ENCODE results near the gene COL4A1. TPM values are rescaled to one million over a fixed set of nuclear protein-coding genes. Genes with fewer than 3 reads are reported as not detected.
A peak's percentile ranks its signal among the peaks of the same experiment; 100 is the strongest.

Gene COL4A1
- polyA plus RNA-seq, 2 of the 4 experiments (the other 2 are of a cell fraction) = 23.8 to 71.3 TPM

DNA sequence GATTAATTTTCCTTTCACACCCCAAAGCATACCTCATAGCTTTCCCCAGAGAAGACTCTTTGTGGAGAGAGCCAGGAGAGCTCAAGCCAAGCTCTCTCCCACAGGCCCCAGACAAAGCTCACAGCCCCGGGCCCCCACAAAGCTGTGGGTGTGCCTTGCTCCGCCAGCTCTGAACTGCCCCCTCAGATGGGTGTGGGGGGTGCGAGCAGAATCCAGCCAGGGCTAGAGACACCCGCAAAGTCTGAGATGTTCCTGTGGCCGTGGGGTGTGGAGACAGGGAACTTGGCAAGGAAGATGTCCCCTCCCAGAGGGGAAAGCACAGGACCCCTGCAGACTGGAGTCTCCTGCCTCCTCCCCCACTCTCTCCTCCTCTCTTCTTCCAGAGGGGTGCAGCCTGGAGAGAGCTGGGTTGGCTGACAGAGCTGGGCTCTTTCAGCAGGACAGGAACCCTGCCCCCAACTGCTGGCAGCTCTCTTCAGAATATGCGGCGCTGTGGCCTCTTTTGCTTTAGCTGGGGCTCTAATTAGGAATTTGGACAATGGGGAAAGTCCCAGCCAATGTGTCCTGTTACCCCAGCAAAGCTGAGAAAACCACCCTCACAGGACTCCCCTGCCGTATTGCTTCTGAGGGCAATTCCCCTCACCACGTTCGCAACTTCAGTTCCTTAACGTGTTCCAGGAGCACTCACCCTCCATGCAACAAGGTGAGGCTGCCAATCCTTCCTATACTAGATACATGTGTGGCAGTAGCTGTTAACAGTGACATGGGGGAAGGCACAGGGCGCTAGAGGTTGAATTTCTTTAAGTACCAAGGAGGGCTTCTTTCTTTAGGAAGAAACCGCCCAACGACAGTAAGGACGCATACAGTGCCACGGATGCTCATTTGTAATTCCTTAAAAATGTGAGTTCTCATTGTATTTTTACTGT is 170.0 kb downstream of the COL4A1 start:
- DNase-seq (ENCODE audit: low read depth in 1 of 2, low spot score in 1 of 2) (no peak), ATAC-seq (no peak), FAIRE-seq (no peak)
- Histone ChIP-seq H3K4me2 (peak overlapping the region; percentile 89), H3K4me1 (peaks cover 7% of the 10 kb centered on the region; the same call in 1 of the 3 replicates), H3K9me3 (no peaks in the 10 kb centered on the region), H3K4me3 (peak overlapping the region; percentile 64; the same call in 1 of the 3 replicates), H3K27ac (peak overlapping the region; percentile 84 to 91; a peak in 5 of 6 replicates)
- ChIA-PET POLR2A (no interaction called here), CTCF (interaction anchor here (0.6 to 3.0 kb wide), 4 partner anchors 10 to 1178 kb away, joined by 3 to 11 read pairs (median 8); no protein-coding TSS in a partner anchor)
- WGBS (ENCODE audit: missing lambda C conversion rate) = 83% methylated on average over 10 of the region's 16 CpGs
- TF ChIP-seq RARB (CRISPR knock-in tag; IDR thresholded peaks at IDR 0.05) (no peak), PHF8 (IDR thresholded peaks at IDR 0.05; ENCODE audit: borderline replicate concordance, low read depth) (no peak), EP300 (IDR thresholded peaks at IDR 0.05) (no peak), RCOR1 (IDR thresholded peaks at IDR 0.05; ENCODE audit: low read depth, low read length) (no peak), ZSCAN20 (CRISPR knock-in tag; IDR thresholded peaks at IDR 0.05) (no peak), HOXA7 (CRISPR knock-in tag; IDR thresholded peaks at IDR 0.05) (no peak), NFE2L2 (conservative IDR thresholded peaks at IDR 0.05; ENCODE audit: low read length) (no peak), HOXB5 (CRISPR knock-in tag; IDR thresholded peaks at IDR 0.05) (no peak), HOXB13 (CRISPR knock-in tag; IDR thresholded peaks at IDR 0.05; ENCODE audit: low read depth) (no peak), POLR2A (IDR thresholded peaks at IDR 0.05; ENCODE audit: low read length) (no peak), ESRRA (IDR thresholded peaks at IDR 0.05; ENCODE audit: borderline replicate concordance, low read length) (no peak), MAFK (IDR thresholded peaks at IDR 0.05; ENCODE audit: partially characterized antibody) (no peak), FOXS1 (CRISPR knock-in tag; IDR thresholded peaks at IDR 0.05) (no peak), CEBPB (IDR thresholded peaks at IDR 0.05) (no peak), TFCP2L1 (CRISPR knock-in tag; IDR thresholded peaks at IDR 0.05) (no peak), KDM5A (IDR thresholded peaks at IDR 0.05) (no peak)

DNA sequence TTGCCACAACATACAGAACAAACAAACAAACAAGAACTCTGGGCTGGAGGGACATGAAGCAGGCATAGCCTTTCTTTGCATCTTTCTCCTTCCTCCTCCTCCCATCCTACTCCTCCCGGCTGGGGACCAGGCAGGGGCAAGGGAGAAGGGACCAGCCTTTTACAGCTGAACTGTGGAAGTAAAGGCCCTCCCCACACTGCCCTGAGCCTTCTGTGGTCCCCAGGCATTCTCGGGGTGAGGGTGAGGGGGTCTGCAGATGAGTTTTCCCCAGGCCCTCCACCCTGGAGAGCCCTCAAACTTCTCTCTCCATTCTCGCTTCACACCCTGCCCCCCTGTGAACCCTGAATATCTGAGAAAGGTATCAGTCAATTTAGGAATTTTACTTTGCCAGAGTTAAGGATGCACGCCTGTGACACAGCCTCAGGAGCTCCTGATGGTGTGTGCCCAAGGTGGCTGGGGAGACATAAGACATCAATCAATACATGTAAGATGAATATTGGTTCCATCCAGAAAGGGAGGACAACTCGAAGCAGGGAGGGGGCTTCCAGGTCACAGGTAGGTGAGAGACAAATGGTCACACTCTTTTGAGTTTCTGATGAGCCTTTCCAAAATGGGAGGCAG is 170.9 kb downstream of the COL4A1 start:
- FAIRE-seq = no peak
- no peak for TF ChIP-seq TFCP2L1 (CRISPR knock-in tag; IDR thresholded peaks at IDR 0.05)
- TF ChIP-seq POLR2AphosphoS2 (conservative IDR thresholded peaks at IDR 0.05; ENCODE audit: low read length) = no peak
- TF ChIP-seq, protein P1, sequence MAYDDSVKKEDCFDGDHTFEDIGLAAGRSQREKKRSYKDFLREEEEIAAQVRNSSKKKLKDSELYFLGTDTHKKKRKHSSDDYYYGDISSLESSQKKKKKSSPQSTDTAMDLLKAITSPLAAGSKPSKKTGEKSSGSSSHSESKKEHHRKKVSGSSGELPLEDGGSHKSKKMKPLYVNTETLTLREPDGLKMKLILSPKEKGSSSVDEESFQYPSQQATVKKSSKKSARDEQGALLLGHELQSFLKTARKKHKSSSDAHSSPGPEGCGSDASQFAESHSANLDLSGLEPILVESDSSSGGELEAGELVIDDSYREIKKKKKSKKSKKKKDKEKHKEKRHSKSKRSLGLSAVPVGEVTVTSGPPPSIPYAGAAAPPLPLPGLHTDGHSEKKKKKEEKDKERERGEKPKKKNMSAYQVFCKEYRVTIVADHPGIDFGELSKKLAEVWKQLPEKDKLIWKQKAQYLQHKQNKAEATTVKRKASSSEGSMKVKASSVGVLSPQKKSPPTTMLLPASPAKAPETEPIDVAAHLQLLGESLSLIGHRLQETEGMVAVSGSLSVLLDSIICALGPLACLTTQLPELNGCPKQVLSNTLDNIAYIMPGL (CRISPR knock-in tag; IDR thresholded peaks at IDR 0.05; ENCODE audit: borderline replicate concordance) = no peak
- no peak for TF ChIP-seq HOXB13 (CRISPR knock-in tag; IDR thresholded peaks at IDR 0.05; ENCODE audit: low read depth)
- TF ChIP-seq RARB (CRISPR knock-in tag; IDR thresholded peaks at IDR 0.05) = no peak
- TF ChIP-seq CBX8 (IDR thresholded peaks at IDR 0.05) = no peak
- TF ChIP-seq, protein P2, sequence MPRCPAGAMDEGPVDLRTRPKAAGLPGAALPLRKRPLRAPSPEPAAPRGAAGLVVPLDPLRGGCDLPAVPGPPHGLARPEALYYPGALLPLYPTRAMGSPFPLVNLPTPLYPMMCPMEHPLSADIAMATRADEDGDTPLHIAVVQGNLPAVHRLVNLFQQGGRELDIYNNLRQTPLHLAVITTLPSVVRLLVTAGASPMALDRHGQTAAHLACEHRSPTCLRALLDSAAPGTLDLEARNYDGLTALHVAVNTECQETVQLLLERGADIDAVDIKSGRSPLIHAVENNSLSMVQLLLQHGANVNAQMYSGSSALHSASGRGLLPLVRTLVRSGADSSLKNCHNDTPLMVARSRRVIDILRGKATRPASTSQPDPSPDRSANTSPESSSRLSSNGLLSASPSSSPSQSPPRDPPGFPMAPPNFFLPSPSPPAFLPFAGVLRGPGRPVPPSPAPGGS (IDR thresholded peaks at IDR 0.05) = no peak
- TF ChIP-seq MYC (IDR thresholded peaks at IDR 0.05; ENCODE audit: borderline replicate concordance, low read length) = no peak
- no peak for TF ChIP-seq EHF (CRISPR knock-in tag; IDR thresholded peaks at IDR 0.05)
- no peak for TF ChIP-seq GATA3 (IDR thresholded peaks at IDR 0.05; ENCODE audit: borderline replicate concordance)
- no peak for TF ChIP-seq ZC3H11A (IDR thresholded peaks at IDR 0.05)
- TF ChIP-seq, protein P3, sequence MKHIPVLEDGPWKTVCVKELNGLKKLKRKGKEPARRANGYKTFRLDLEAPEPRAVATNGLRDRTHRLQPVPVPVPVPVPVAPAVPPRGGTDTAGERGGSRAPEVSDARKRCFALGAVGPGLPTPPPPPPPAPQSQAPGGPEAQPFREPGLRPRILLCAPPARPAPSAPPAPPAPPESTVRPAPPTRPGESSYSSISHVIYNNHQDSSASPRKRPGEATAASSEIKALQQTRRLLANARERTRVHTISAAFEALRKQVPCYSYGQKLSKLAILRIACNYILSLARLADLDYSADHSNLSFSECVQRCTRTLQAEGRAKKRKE (CRISPR knock-in tag; IDR thresholded peaks at IDR 0.05; ENCODE audit: low read depth) = no peak
- TF ChIP-seq, protein P4, sequence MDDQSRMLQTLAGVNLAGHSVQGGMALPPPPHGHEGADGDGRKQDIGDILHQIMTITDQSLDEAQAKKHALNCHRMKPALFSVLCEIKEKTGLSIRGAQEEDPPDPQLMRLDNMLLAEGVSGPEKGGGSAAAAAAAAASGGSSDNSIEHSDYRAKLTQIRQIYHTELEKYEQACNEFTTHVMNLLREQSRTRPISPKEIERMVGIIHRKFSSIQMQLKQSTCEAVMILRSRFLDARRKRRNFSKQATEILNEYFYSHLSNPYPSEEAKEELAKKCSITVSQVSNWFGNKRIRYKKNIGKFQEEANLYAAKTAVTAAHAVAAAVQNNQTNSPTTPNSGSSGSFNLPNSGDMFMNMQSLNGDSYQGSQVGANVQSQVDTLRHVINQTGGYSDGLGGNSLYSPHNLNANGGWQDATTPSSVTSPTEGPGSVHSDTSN (IDR thresholded peaks at IDR 0.05) = no peak
- TF ChIP-seq, protein P5, sequence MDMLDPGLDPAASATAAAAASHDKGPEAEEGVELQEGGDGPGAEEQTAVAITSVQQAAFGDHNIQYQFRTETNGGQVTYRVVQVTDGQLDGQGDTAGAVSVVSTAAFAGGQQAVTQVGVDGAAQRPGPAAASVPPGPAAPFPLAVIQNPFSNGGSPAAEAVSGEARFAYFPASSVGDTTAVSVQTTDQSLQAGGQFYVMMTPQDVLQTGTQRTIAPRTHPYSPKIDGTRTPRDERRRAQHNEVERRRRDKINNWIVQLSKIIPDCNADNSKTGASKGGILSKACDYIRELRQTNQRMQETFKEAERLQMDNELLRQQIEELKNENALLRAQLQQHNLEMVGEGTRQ (IDR thresholded peaks at IDR 0.05) = no peak
- no peak for TF ChIP-seq NFE2L2 (conservative IDR thresholded peaks at IDR 0.05; ENCODE audit: low read length)
- TF ChIP-seq, protein P6, sequence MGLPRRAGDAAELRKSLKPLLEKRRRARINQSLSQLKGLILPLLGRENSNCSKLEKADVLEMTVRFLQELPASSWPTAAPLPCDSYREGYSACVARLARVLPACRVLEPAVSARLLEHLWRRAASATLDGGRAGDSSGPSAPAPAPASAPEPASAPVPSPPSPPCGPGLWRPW (IDR thresholded peaks at IDR 0.05) = no peak
- TF ChIP-seq ZNF302 (CRISPR knock-in tag; IDR thresholded peaks at IDR 0.05) = no peak
- no peak for DNase-seq (ENCODE audit: low read depth in 1 of 2, low spot score in 1 of 2)
- POLR2A ChIA-PET = no interaction called here
- Histone ChIP-seq H3K9me3 (no peaks in the 10 kb centered on the region), H3K4me3 (no peak overlapping the region), H3K4me2 (no peak overlapping the region), H3K4me1 (peaks cover 7% of the 10 kb centered on the region; the same call in 1 of the 3 replicates), H3K27ac (peak overlapping the region; percentile 37 to 84; a peak in 2 of 6 replicates)
- 88% methylated on average over 5 of the region's 5 CpGs for WGBS (ENCODE audit: missing lambda C conversion rate)
- CTCF ChIA-PET = interaction anchor here (3.0 kb wide), 2 partner anchors 13 to 20 kb away, joined by 10 to 11 read pairs; no protein-coding TSS in a partner anchor
- no peak for ATAC-seq

Data from A549 (cell line).